Astrocyte (in vitro differentiated cells and primary cell): ENCODE results near the gene FAM217A. TPM values are rescaled to one million over a fixed set of nuclear protein-coding genes. Genes with fewer than 3 reads are reported as not detected.

Source experiments
- total RNA-seq: library from RNA; stranded (reverse); gene quantifications from 2 replicates; pipeline ENCODE4 v1.2.1, GENCODE V29; 2021

Gene FAM217A
- total RNA-seq, 1 donor from 2014 or later, result not detected

Other genes with a start within 250 kb of the FAM217A start
- gene FAM50B, start 229.8 kb downstream of the FAM217A start, total RNA-seq, result 4.6 and 5.0 TPM in 2 replicates
- 52.5 and 54.5 TPM in 2 replicates for gene ECI2, start 56.4 kb upstream of the FAM217A start, total RNA-seq